Transverse colon (tissue), 4 donors: ENCODE results near the gene DRGX. TPM values are rescaled to one million over a fixed set of nuclear protein-coding genes. Genes with fewer than 3 reads are reported as not detected.

Source experiments
- DNase-seq: peaks from one replicate; pipeline ENCODE4 v3.0.0-alpha.2; 2019
- H3K27ac ChIP-seq, 4 donors: fragments of 200-600 bp; sonication (generic); 2 replicates each; pipeline ENCODE4 v1.5.1; 2016 to 2018; ENCODE audit warnings: inconsistent platforms in 4 of 4
- H3K27me3 ChIP-seq: fragments of 200-600 bp; sonication (generic); 2 replicates; pipeline ENCODE4 v1.5.1; 2017; ENCODE audit warnings: inconsistent platforms
- H3K36me3 ChIP-seq, 4 donors: fragments of 200-600 bp; sonication (generic); 2 replicates each; pipeline ENCODE4 v1.5.1; 2017 to 2019; ENCODE audit warnings: inconsistent platforms in 4 of 4
- H3K4me1 ChIP-seq, 4 donors: fragments of 200-600 bp; sonication (generic); 2 replicates each; pipeline ENCODE4 v1.5.1; 2017 to 2020; ENCODE audit warnings: inconsistent platforms in 4 of 4
- H3K4me3 ChIP-seq, 4 donors: fragments of 200-600 bp; sonication (generic); 1 replicate in 1 of 4; 2 replicates in 3 of 4; pipeline versions ENCODE4 v1.5.1 to v1.6.1; 2017 to 2019; ENCODE audit warnings: inconsistent platforms in 4 of 4
- H3K9me3 ChIP-seq, 2 donors: fragments of 200-600 bp; sonication (generic); 2 replicates each; pipeline ENCODE4 v1.5.1; 2017 to 2019; ENCODE audit warnings: inconsistent platforms in 2 of 2
- CTCF ChIP-seq, 5 experiments: fragments of 200-600 bp in 3 of 5; fragments of 450-650 bp in 2 of 5; sonication (generic) in 3 of 5; IDR thresholded peaks; 1 replicate in 2 of 5; 2 replicates in 3 of 5; pipeline ENCODE4 v1.5.1; 2016 to 2017; ENCODE audit warnings: antibody characterized with exemption in 5 of 5, inconsistent platforms in 3 of 5, mild to moderate bottlenecking in 2 of 5, moderate library complexity in 1 of 5
- EP300 ChIP-seq: sonication (generic); formaldehyde crosslinking; IDR thresholded peaks from one replicate; pipeline ENCODE4 v1.6.1; 2017; ENCODE audit warnings: antibody characterized with exemption, low read depth
- POLR2A ChIP-seq: fragments of 450-650 bp; IDR thresholded peaks from one replicate; pipeline ENCODE4 v1.6.1; 2016; ENCODE audit warnings: antibody characterized with exemption, mild to moderate bottlenecking, moderate library complexity
- POLR2AphosphoS5 ChIP-seq, 3 donors: sonication (generic); formaldehyde crosslinking; IDR thresholded peaks; one replicate each; pipeline ENCODE4 v1.6.1; 2016; ENCODE audit warnings: antibody characterized with exemption in 3 of 3
- WGBS, 2 donors: methylation state at CpG; one replicate each; pipeline ENCODE4 v1.1.5; 2018; ENCODE audit warnings: low coverage in 1 of 2; 5-methylcytosine and 5-hydroxymethylcytosine counted together
- in situ Hi-C, 4 donors: fragments of 200-750 bp; cut with MboI; loops; one replicate each; pipeline versions ENCODE4 v1.15.0 to v1.15.1; 2017; ENCODE audit warnings: low sequenced_read_pairs in 3 of 4, low pct_ligation_motif_present in 1 of 4, low pct_unique_long_range_greater_than_20kb in 1 of 4
- intact Hi-C: fragments of 100-400 bp; cut with DNase I; formaldehyde crosslinking; loops from one replicate; pipeline ENCODE4 v1.15.1; 2023; ENCODE audit warnings: low total_unique reads
- total RNA-seq, 4 donors: library from RNA; depleted of rRNA; stranded (reverse); fragments of >200 nt; gene quantifications; one replicate each; pipeline ENCODE4 v1.1.0, GENCODE V29; 2016

DRGX gene
- total RNA-seq, 4 donors from 2014 or later = 0.32 to 0.37 TPM; not detected in 2

- H3K27ac ChIP-seq = no peak overlapping the region
- no peaks in the 10 kb centered on the region for H3K4me1 ChIP-seq
- TF ChIP-seq CTCF (IDR thresholded peaks at IDR 0.05) = no peak
- TF ChIP-seq EP300 = no peak
- no peak for TF ChIP-seq POLR2AphosphoS5 (IDR thresholded peaks at IDR 0.05)
- no peaks in the 10 kb centered on the region for H3K27me3 ChIP-seq
- H3K36me3 ChIP-seq = no peaks in the 10 kb centered on the region
- no peaks in the 10 kb centered on the region for H3K9me3 ChIP-seq
- in situ Hi-C loops (no loop called here), intact Hi-C loops (no loop called here)
- 53 to 54% methylated on average over 5 of the region's 5 CpGs for WGBS, 2 donors
- no peak overlapping the region for H3K4me3 ChIP-seq
- no peak for DNase-seq
These were observed 21.1 kb downstream of the DRGX start for GRCh38 chr10:49374740-49375139.

- no peaks in the 10 kb centered on the region for H3K36me3 ChIP-seq
- 85 to 87% methylated on average over 2 to 5 of the region's 5 CpGs for WGBS, 2 donors
- H3K4me3 ChIP-seq = no peak overlapping the region
- H3K4me1 ChIP-seq = no peaks in the 10 kb centered on the region
- in situ Hi-C loops (no loop called here), intact Hi-C loops (no loop called here)
- no peaks in the 10 kb centered on the region for H3K9me3 ChIP-seq
- DNase-seq = no peak
- no peak overlapping the region for H3K27ac ChIP-seq
- H3K27me3 ChIP-seq = no peaks in the 10 kb centered on the region
- TF ChIP-seq POLR2A (no peak), POLR2AphosphoS5 (IDR thresholded peaks at IDR 0.05) (no peak), EP300 (no peak), CTCF (IDR thresholded peaks at IDR 0.05) (no peak)
These were observed 22.5 kb downstream of the DRGX start for GRCh38 chr10:49373361-49373760.

GRCh38 chr10:49371967-49372366, 23.9 kb downstream of the DRGX start:
- in situ Hi-C loops = no loop called here
- WGBS, 2 donors = 71% methylated on average over 3 of the region's 3 CpGs; no CpG with 5 or more reads in 1 of the 2 donors

GRCh38 chr10:49370326-49371100, 25.4 kb downstream of the DRGX start:
- Histone ChIP-seq H3K4me3 (no peak overlapping the region), H3K27me3 (no peaks in the 10 kb centered on the region), H3K36me3 (no peaks in the 10 kb centered on the region), H3K27ac (no peak overlapping the region), H3K4me1 (no peaks in the 10 kb centered on the region), H3K9me3 (no peaks in the 10 kb centered on the region)
- intact Hi-C loops = no loop called here
- no peak for TF ChIP-seq EP300
- TF ChIP-seq POLR2AphosphoS5 (IDR thresholded peaks at IDR 0.05) = no peak
- TF ChIP-seq CTCF (IDR thresholded peaks at IDR 0.05) = no peak
- TF ChIP-seq POLR2A = no peak
- DNase-seq = no peak
- 55 to 73% methylated on average over 5 to 8 of the region's 8 CpGs for WGBS, 2 donors
- in situ Hi-C loops = no loop called here

More at GRCh38 chr10:49371967-49372366, 23.9 kb downstream of the DRGX start:
- no peak overlapping the region for H3K27ac ChIP-seq
- H3K4me3 ChIP-seq = no peak overlapping the region
- no peaks in the 10 kb centered on the region for H3K9me3 ChIP-seq
- intact Hi-C loops = no loop called here
- H3K27me3 ChIP-seq = no peaks in the 10 kb centered on the region
- no peak for DNase-seq
- no peaks in the 10 kb centered on the region for H3K4me1 ChIP-seq
- no peaks in the 10 kb centered on the region for H3K36me3 ChIP-seq
- no peak for TF ChIP-seq POLR2A
- TF ChIP-seq CTCF (IDR thresholded peaks at IDR 0.05) = no peak
- TF ChIP-seq POLR2AphosphoS5 (IDR thresholded peaks at IDR 0.05) = no peak
- no peak for TF ChIP-seq EP300
